Mesothelial cell of epicardium (in vitro differentiated cells): Measurements from ENCODE around the gene KCNAB1. TPM values are rescaled to one million over a fixed set of nuclear protein-coding genes. Genes with fewer than 3 reads are reported as not detected.
A peak's percentile ranks its signal among the peaks of the same experiment; 100 is the strongest.

Experiments used
- DNase-seq, 2 experiments: peaks; one replicate each; pipeline ENCODE4 v3.0.0; 2021; ENCODE audit warnings: low spot score in 2 of 2; ENCODE audit not compliant: unreplicated experiment in 2 of 2
- H3K27ac Mint-ChIP-seq: 2 replicates; pipeline ENCODE4 v1.8.0; 2021; ENCODE audit warnings: mixed read lengths
- H3K27me3 Mint-ChIP-seq: 2 replicates; pipeline ENCODE4 v1.8.0; 2021; ENCODE audit warnings: low read depth, mixed read lengths
- H3K36me3 Mint-ChIP-seq: 2 replicates; pipeline ENCODE4 v1.8.0; 2021; ENCODE audit warnings: mixed read lengths
- H3K4me1 Mint-ChIP-seq: 2 replicates; pipeline ENCODE4 v1.8.0; 2021; ENCODE audit warnings: mixed read lengths
- H3K4me3 Mint-ChIP-seq: 2 replicates; pipeline ENCODE4 v1.8.0; 2021; ENCODE audit warnings: mild to moderate bottlenecking, moderate library complexity, mixed read lengths
- H3K9me3 Mint-ChIP-seq: 2 replicates; pipeline ENCODE4 v1.8.0; 2021; ENCODE audit warnings: mixed read lengths
- total RNA-seq: library from RNA; stranded (reverse); gene quantifications from 3 replicates; pipeline ENCODE4 v1.2.1, GENCODE V29; 2021
- TF ChIP-seq, protein P1 (sequence below): fragments of 200-600 bp; sonication (generic); IDR thresholded peaks from one replicate; pipeline ENCODE4 v1.5.0; 2021; ENCODE audit warnings: antibody characterized with exemption; ENCODE audit not compliant: unreplicated experiment

Gene KCNAB1
- total RNA-seq, 1 donor from 2014 or later, result 3.7 TPM

DNA sequence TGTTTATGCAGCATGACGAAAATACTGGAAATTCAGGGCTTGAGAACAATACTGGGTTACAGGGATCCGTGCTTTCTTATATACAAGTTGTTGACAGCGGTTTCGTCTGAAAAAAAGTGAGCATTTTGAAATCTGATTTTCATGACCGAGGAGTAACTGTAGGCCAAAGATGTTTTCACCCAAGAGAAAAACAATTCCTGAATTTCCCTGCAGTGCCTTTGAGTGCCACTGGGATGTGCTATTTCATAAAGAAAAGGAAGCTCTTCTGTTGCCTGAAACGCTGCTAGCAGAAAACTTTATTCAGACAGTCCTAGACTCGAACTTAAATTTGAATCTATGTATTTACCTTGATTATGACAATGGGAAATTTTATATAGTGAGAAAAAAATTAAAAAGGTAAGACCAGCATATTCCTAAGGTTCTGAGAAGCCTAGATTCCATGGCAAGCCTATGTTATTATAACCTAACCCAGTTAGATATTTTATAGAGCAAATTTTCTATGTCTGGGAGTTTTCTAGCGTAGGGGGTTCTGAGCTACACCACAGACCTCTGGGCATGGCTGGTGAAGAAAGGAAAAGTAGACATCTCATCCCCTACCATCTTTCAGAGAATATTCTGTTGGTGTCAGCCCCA lies 30.2 kb downstream of the KCNAB1 start:
- no peak overlapping the region for H3K4me3 Mint-ChIP-seq
- peak in 1 of 2 experiments; percentile 54 for DNase-seq
- TF ChIP-seq, protein P1, sequence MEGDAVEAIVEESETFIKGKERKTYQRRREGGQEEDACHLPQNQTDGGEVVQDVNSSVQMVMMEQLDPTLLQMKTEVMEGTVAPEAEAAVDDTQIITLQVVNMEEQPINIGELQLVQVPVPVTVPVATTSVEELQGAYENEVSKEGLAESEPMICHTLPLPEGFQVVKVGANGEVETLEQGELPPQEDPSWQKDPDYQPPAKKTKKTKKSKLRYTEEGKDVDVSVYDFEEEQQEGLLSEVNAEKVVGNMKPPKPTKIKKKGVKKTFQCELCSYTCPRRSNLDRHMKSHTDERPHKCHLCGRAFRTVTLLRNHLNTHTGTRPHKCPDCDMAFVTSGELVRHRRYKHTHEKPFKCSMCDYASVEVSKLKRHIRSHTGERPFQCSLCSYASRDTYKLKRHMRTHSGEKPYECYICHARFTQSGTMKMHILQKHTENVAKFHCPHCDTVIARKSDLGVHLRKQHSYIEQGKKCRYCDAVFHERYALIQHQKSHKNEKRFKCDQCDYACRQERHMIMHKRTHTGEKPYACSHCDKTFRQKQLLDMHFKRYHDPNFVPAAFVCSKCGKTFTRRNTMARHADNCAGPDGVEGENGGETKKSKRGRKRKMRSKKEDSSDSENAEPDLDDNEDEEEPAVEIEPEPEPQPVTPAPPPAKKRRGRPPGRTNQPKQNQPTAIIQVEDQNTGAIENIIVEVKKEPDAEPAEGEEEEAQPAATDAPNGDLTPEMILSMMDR, result peak; percentile 85
- peak overlapping the region; percentile 82 for H3K27ac Mint-ChIP-seq
- H3K27me3 Mint-ChIP-seq, result peaks cover 4% of the 10 kb centered on the region
- H3K4me1 Mint-ChIP-seq, result peaks cover 37% of the 10 kb centered on the region
- H3K9me3 Mint-ChIP-seq, result peaks cover 8% of the 10 kb centered on the region
- H3K36me3 Mint-ChIP-seq, result peaks cover 2% of the 10 kb centered on the region

DNA sequence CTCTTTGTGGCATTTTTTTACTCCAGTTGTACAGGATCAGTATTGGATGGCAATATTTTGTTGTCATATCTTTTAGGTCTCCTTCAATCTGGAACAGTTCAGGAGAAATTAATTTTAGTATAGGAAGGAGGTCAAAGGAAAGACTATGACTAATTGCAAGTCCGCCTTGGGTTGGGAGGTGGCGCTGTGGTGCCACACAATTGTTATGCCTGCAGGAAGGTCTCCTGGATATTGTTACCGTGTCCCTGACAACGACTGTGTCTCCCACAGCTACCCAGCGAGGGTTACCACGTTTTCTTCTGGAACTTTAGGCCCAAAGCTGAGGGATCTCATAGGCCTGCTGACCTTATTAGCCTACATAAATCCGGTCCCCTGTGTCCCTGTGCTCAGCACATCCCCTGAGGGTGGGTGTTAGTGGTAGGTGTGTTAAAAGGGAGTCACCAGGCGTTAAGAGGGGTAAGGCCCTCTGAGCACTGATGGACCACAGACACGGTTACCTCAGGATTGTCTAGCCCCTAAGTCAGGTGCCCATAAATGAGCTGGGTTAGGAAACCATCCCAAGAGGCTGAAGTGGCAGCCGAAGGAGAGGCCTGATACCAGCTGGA lies 31.5 kb downstream of the KCNAB1 start:
- Mint-ChIP-seq H3K27ac (no peak overlapping the region), H3K4me1 (peaks cover 37% of the 10 kb centered on the region), H3K27me3 (no peaks in the 10 kb centered on the region), H3K4me3 (no peak overlapping the region), H3K36me3 (peaks cover 2% of the 10 kb centered on the region), H3K9me3 (peaks cover 15% of the 10 kb centered on the region)
- peak; percentile 44 to 73 for DNase-seq
- TF ChIP-seq, protein P1, result peak; percentile 79

DNA sequence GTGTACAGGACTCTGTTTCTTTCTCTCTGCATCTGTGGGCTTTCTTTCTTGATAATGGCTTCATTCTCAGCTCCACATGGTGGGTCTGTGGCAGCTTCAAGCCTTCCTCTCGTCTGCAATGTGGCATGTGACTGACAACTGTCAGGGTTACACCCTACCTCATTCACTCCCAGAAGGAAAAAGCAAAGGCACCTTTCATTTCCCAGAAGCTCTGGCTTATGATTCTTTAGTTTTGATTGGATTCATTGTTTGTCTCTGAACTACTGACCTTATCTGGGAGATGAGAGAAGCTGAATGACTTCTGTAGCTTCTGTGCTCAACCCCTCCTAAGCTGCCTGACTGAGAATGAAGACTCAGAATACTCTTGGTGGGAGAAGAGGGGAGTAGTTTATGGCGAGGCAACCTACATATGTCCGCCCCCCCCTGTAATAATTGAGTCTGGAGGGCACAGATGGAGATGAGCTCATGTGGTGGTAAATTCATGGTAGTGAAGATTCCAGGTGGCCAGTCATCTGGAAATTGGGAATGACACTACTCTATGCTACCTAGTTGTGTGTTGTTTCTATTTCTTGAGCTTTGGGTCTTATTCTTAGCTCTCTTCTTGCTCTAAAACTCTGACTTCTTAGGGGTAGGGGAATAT lies 38.4 kb downstream of the KCNAB1 start:
- H3K27me3 Mint-ChIP-seq, result no peaks in the 10 kb centered on the region
- H3K27ac Mint-ChIP-seq, result no peak overlapping the region
- peaks cover 2% of the 10 kb centered on the region for H3K36me3 Mint-ChIP-seq
- no peak overlapping the region for H3K4me3 Mint-ChIP-seq
- peaks cover 13% of the 10 kb centered on the region for H3K9me3 Mint-ChIP-seq
- DNase-seq, result no peak
- H3K4me1 Mint-ChIP-seq, result peaks cover 41% of the 10 kb centered on the region
- TF ChIP-seq, protein P1, result no peak

DNA sequence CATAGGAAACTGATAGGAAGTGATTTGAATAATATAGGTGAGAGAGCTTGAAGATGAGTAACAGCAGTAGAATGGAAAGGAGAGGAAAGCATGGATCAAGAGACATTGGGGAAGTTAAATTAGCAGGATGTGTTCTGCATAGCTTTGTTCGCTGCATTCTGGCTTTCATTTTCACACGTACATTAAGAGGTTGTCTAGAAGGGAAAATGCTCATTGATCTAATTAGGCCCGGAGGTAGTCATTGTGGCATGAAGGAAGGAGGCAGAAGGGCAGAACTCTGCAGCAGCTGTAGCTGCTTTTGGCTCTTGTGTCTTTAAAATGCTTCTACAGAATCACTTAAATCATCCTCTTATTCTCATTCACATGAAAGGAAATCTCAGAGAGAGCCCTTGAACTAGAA lies 40.3 kb downstream of the KCNAB1 start:
- Mint-ChIP-seq H3K4me1 (peaks cover 47% of the 10 kb centered on the region), H3K27me3 (no peaks in the 10 kb centered on the region), H3K27ac (peak overlapping the region; percentile 51), H3K9me3 (peaks cover 6% of the 10 kb centered on the region), H3K36me3 (no peaks in the 10 kb centered on the region), H3K4me3 (peak overlapping the region; percentile 9)
- no peak for DNase-seq
- TF ChIP-seq, protein P1, result no peak

DNA sequence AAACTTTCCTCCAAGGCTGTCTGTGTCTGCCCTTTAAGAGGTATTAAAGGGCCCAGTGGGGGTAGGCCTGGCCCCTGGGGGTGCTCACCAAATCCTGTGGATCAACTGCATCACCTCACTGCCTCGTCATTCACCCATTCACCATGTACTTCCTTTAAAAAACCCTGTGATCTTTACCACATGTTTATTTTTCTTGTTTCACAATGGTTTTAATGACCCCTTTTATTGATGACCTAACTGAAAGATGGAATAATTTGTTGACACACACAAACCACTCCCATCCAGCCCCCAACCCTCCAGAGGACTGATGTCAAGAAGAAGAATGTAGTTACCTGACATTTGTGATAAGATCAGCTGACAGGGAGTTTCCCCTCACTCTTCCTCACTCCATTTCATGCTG lies 40.8 kb downstream of the KCNAB1 start:
- H3K36me3 Mint-ChIP-seq, result no peaks in the 10 kb centered on the region
- peak overlapping the region; percentile 51 for H3K27ac Mint-ChIP-seq
- no peaks in the 10 kb centered on the region for H3K27me3 Mint-ChIP-seq
- TF ChIP-seq, protein P1, result no peak
- DNase-seq, result no peak
- H3K4me1 Mint-ChIP-seq, result peaks cover 51% of the 10 kb centered on the region
- no peak overlapping the region for H3K4me3 Mint-ChIP-seq
- H3K9me3 Mint-ChIP-seq, result peaks cover 4% of the 10 kb centered on the region
